Vagina (tissue), 2 donors: ENCODE measurements around the gene GALNT4.

Experiments
- CTCF ChIP-seq, 3 experiments: fragments of 450-650 bp in 2 of 3; fragments of 200-600 bp in 1 of 3; sonication (generic) in 1 of 3; IDR thresholded peaks; one replicate each; pipeline ENCODE4 v1.5.1; 2017 to 2019; ENCODE audit warnings: antibody characterized with exemption in 3 of 3, mild to moderate bottlenecking in 2 of 3, moderate library complexity in 2 of 3
- POLR2A ChIP-seq, 2 donors: fragments of 450-650 bp; IDR thresholded peaks; one replicate each; pipeline ENCODE4 v1.6.1; 2017; ENCODE audit warnings: antibody characterized with exemption in 2 of 2, mild to moderate bottlenecking in 2 of 2, moderate library complexity in 2 of 2
- POLR2AphosphoS5 ChIP-seq, 2 donors: sonication (generic); formaldehyde crosslinking; IDR thresholded peaks; one replicate each; pipeline ENCODE4 v1.9.0; 2017; ENCODE audit warnings: antibody characterized with exemption in 2 of 2, mild to moderate bottlenecking in 2 of 2, low read depth in 1 of 2; ENCODE audit not compliant: insufficient read depth in 1 of 2

- TF ChIP-seq POLR2AphosphoS5 (IDR thresholded peaks at IDR 0.05; ENCODE audit: insufficient read depth in 1 of 2, low read depth in 1 of 2): no peak
- no peak for TF ChIP-seq CTCF (IDR thresholded peaks at IDR 0.05)
- TF ChIP-seq POLR2A (IDR thresholded peaks at IDR 0.05): no peak
These were observed 11.1 kb downstream of the GALNT4 start for GRCh38 chr12:89513544-89513943.
